ENCODE results near the gene GPATCH1.
A peak's percentile ranks its signal among the peaks of the same experiment; 100 is the strongest.
"Not testable (repeated sequence)": the region's sequence is repeated elsewhere in the genome, so short reads cannot be mapped to it uniquely, and the experiment has no call there.

GPATCH1 gene

GRCh38 chr19:33124207-33125098 lies 43.5 kb downstream of the GPATCH1 start:
- DNase-seq, result no peak

GRCh38 chr19:33125929-33126388 lies 45.0 kb downstream of the GPATCH1 start:
- peak; percentile 58 for DNase-seq

- DNase-seq, result not testable (repeated sequence)
Measured at GRCh38 chr19:33126712-33127111, 45.7 kb downstream of the GPATCH1 start.

GRCh38 chr19:33129901-33130300 lies 48.9 kb downstream of the GPATCH1 start:
- no peak for DNase-seq

GRCh38 chr19:33130433-33130832 lies 49.5 kb downstream of the GPATCH1 start:
- DNase-seq, result no peak

- DNase-seq, result no peak
Measured at GRCh38 chr19:33132021-33132420, 51.0 kb downstream of the GPATCH1 start, which contains the start of gene WDR88. TSS of gene WDR88 (plus strand) at chr19:33132114. CDS start at chr19:33132170, 56 bp downstream.

- DNase-seq, result no peak
Measured at GRCh38 chr19:33132425-33132824, 51.4 kb downstream of the GPATCH1 start.

GRCh38 chr19:33133438-33134031 lies 52.6 kb downstream of the GPATCH1 start:
- DNase-seq, result no peak

- no peak for DNase-seq
Measured at GRCh38 chr19:33134571-33135041, 53.6 kb downstream of the GPATCH1 start.

GRCh38 chr19:33139165-33139564 lies 58.2 kb downstream of the GPATCH1 start:
- DNase-seq, result no peak

- peak; percentile 92 for DNase-seq
Measured at GRCh38 chr19:33143897-33144405, 63.0 kb downstream of the GPATCH1 start.

GRCh38 chr19:33146209-33146608 lies 65.2 kb downstream of the GPATCH1 start:
- no peak for DNase-seq

GRCh38 chr19:33147538-33147937 lies 66.6 kb downstream of the GPATCH1 start:
- no peak for DNase-seq

GRCh38 chr19:33150852-33151518 lies 70.0 kb downstream of the GPATCH1 start:
- DNase-seq, result no peak

- DNase-seq, result no peak
Measured at GRCh38 chr19:33152176-33152575, 71.2 kb downstream of the GPATCH1 start.

- DNase-seq, result not testable (repeated sequence)
Measured at GRCh38 chr19:33152625-33153024, 71.6 kb downstream of the GPATCH1 start.

GRCh38 chr19:33154313-33154712 lies 73.3 kb downstream of the GPATCH1 start:
- not testable (repeated sequence) for DNase-seq

- DNase-seq, result no peak
Measured at GRCh38 chr19:33156334-33156733, 75.4 kb downstream of the GPATCH1 start.

- DNase-seq, result no peak
Measured at GRCh38 chr19:33157906-33158305, 76.9 kb downstream of the GPATCH1 start.

- no peak for DNase-seq
Measured at GRCh38 chr19:33158365-33158764, 77.4 kb downstream of the GPATCH1 start.

GRCh38 chr19:33159149-33159548 lies 78.2 kb downstream of the GPATCH1 start:
- no peak for DNase-seq

GRCh38 chr19:33159893-33160292 lies 78.9 kb downstream of the GPATCH1 start:
- no peak for DNase-seq

- no peak for DNase-seq
Measured at GRCh38 chr19:33161201-33161600, 80.2 kb downstream of the GPATCH1 start.
